ENCODE results near the gene RNF17.

RNF17 gene

GRCh38 chr13:24748061-24748400 lies 15.9 kb upstream of the RNF17 start:
- no peak for DNase-seq (ENCODE audit: extremely low spot score)
- no peak for TF ChIP-seq CTCF (IDR thresholded peaks at IDR 0.05; ENCODE audit: control extremely low read depth, extremely low read depth, low read depth, missing control alignments)
- ChIA-PET CTCF (interaction anchor here (1.0 to 1.7 kb wide), 3 partner anchors 12 to 21 kb away, joined by 3 to 8 read pairs (median 3); no protein-coding TSS in a partner anchor), POLR2A (no interaction called here)

- TF ChIP-seq CTCF (IDR thresholded peaks at IDR 0.05; ENCODE audit: control extremely low read depth, extremely low read depth, low read depth, missing control alignments), result no peak
- ChIA-PET CTCF (no interaction called here), POLR2A (no interaction called here)
Measured at GRCh38 chr13:24759197-24759596, 4.8 kb upstream of the RNF17 start.

GRCh38 chr13:24764276-24764630 lies 284 bp downstream of the RNF17 start:
- no peak for TF ChIP-seq CTCF (IDR thresholded peaks at IDR 0.05; ENCODE audit: control extremely low read depth, extremely low read depth, low read depth, missing control alignments)
- POLR2A ChIA-PET, result no interaction called here
- no peak for DNase-seq (ENCODE audit: extremely low spot score)
- CTCF ChIA-PET, result no interaction called here

More at GRCh38 chr13:24759197-24759596, 4.8 kb upstream of the RNF17 start:
- no peak for DNase-seq (ENCODE audit: extremely low spot score)

- POLR2A ChIA-PET, result no interaction called here
- no peak for TF ChIP-seq CTCF (IDR thresholded peaks at IDR 0.05; ENCODE audit: control extremely low read depth, extremely low read depth, low read depth, missing control alignments)
- no peak for DNase-seq (ENCODE audit: extremely low spot score)
- CTCF ChIA-PET, result interaction anchor here (0.8 to 1.3 kb wide), 4 partner anchors 9 to 19 kb away, joined by 3 to 5 read pairs (median 4); no protein-coding TSS in a partner anchor
Measured at GRCh38 chr13:24777171-24777570, 13.2 kb downstream of the RNF17 start.

- no peak for TF ChIP-seq CTCF (IDR thresholded peaks at IDR 0.05; ENCODE audit: control extremely low read depth, extremely low read depth, low read depth, missing control alignments)
- POLR2A ChIA-PET, result no interaction called here
- CTCF ChIA-PET, result no interaction called here
- DNase-seq (ENCODE audit: extremely low spot score), result no peak
Measured at GRCh38 chr13:24784319-24784718, 20.4 kb downstream of the RNF17 start.

- POLR2A ChIA-PET, result no interaction called here
- no peak for DNase-seq (ENCODE audit: extremely low spot score)
- CTCF ChIA-PET, result interaction anchor here (0.9 to 1.8 kb wide), 2 partner anchors 11 to 14 kb away, joined by 3 to 6 read pairs; no protein-coding TSS in a partner anchor
- TF ChIP-seq CTCF (IDR thresholded peaks at IDR 0.05; ENCODE audit: control extremely low read depth, extremely low read depth, low read depth, missing control alignments), result no peak
Measured at GRCh38 chr13:24788538-24788937, 24.6 kb downstream of the RNF17 start.

GRCh38 chr13:24802074-24802473 lies 38.1 kb downstream of the RNF17 start:
- POLR2A ChIA-PET, result no interaction called here
- no peak for DNase-seq (ENCODE audit: extremely low spot score)
- no peak for TF ChIP-seq CTCF (IDR thresholded peaks at IDR 0.05; ENCODE audit: control extremely low read depth, extremely low read depth, low read depth, missing control alignments)
- CTCF ChIA-PET, result interaction anchor here (1.6 kb wide), 1 partner anchor 14 kb away, joined by 6 read pairs; no protein-coding TSS in a partner anchor

Measured in GM10248 (cell line).